H1 (cell line): ENCODE measurements around the gene CRYM. TPM values are rescaled to one million over a fixed set of nuclear protein-coding genes. Genes with fewer than 3 reads are reported as not detected.

Experiments used
- CTCF ChIA-PET: fragments of 300-600 bp; sonication (Branson Sonifier 250); formaldehyde crosslinking; loops from one replicate; lab custom pipeline; 2021; ENCODE audit not compliant: partially characterized antibody; lab: Charles Lee
- POLR2A ChIA-PET: fragments of 300-600 bp; sonication (Branson Sonifier 250); formaldehyde crosslinking; loops from one replicate; lab custom pipeline; 2021; ENCODE audit warnings: inconsistent platforms; ENCODE audit not compliant: partially characterized antibody; lab: Charles Lee
- DNase-seq, 2 experiments: peaks; one replicate each; pipeline versions ENCODE4 v3.0.0 to v3.0.0-alpha.2; 2010 to 2022; ENCODE audit warnings: low spot score in 2 of 2, low read depth in 1 of 2, mixed read lengths in 1 of 2
- FAIRE-seq: peaks from 2 replicates; lab custom pipeline; 2011; peaks lifted over from hg19 to GRCh38; lab: Jason Lieb, UNC
- H2AFZ ChIP-seq: 2 replicates; pipeline ENCODE4 v1.8.1; 2012; ENCODE audit warnings: low read length, inconsistent platforms
- H2AK5ac ChIP-seq: 2 replicates; pipeline ENCODE4 v1.6.1; 2013; ENCODE audit warnings: low read depth, low read length
- H2BK120ac ChIP-seq: replicated peaks from 2 replicates; pipeline ENCODE3; 2013; ENCODE audit warnings: low read depth, low read length, inconsistent platforms
- H2BK12ac ChIP-seq: 2 replicates; pipeline ENCODE4 v1.6.1; 2013; ENCODE audit warnings: low read depth, low read length
- H2BK15ac ChIP-seq: 2 replicates; pipeline ENCODE4 v1.6.1; 2013; ENCODE audit warnings: low read length
- H2BK20ac ChIP-seq: 2 replicates; pipeline ENCODE4 v1.6.1; 2013; ENCODE audit warnings: low read length
- H2BK5ac ChIP-seq: 2 replicates; pipeline ENCODE4 v1.6.1; 2013; ENCODE audit warnings: low read depth, low read length
- H3K14ac ChIP-seq: 2 replicates; pipeline ENCODE4 v1.6.1; 2013; ENCODE audit warnings: inconsistent platforms; ENCODE audit not compliant: insufficient read length
- H3K18ac ChIP-seq: 2 replicates; pipeline ENCODE4 v1.6.1; 2013; ENCODE audit warnings: low read length; ENCODE audit errors: extremely low read depth
- H3K23ac ChIP-seq: 2 replicates; pipeline ENCODE4 v1.6.1; 2013; ENCODE audit warnings: inconsistent platforms; ENCODE audit not compliant: insufficient read length
- H3K23me2 ChIP-seq: 2 replicates; pipeline ENCODE4 v1.6.1; 2013; ENCODE audit warnings: low read depth, low read length
- H3K27ac ChIP-seq: 2 replicates; pipeline ENCODE4 v1.6.1; 2011; ENCODE audit warnings: low read depth, low read length, inconsistent platforms
- H3K27me3 ChIP-seq, 4 experiments: replicated peaks in 1 of 4; 1 replicate in 1 of 4; 2 replicates in 3 of 4; pipeline versions ENCODE4 v1.6.1 to v1.8.1; 2011 to 2013; ENCODE audit warnings: low read length in 3 of 4, mild to moderate bottlenecking in 3 of 4, inconsistent platforms in 2 of 4, mixed read lengths in 2 of 4, moderate library complexity in 1 of 4; ENCODE audit not compliant: control insufficient read depth in 3 of 4, insufficient read depth in 3 of 4; ENCODE audit errors: extremely low read depth in 1 of 4
- H3K36me3 ChIP-seq, 4 experiments: 2 replicates each; pipeline versions ENCODE4 v1.6.1 to v1.8.1; 2011 to 2013; ENCODE audit warnings: mild to moderate bottlenecking in 4 of 4, low read length in 3 of 4, moderate library complexity in 2 of 4, control low read depth in 1 of 4, inconsistent platforms in 1 of 4; ENCODE audit not compliant: insufficient read depth in 4 of 4, control insufficient read depth in 2 of 4
- H3K4ac ChIP-seq: replicated peaks from 2 replicates; pipeline ENCODE3; 2013; ENCODE audit warnings: low read length, low read depth, mixed read lengths, inconsistent platforms; ENCODE audit not compliant: insufficient read length
- H3K4me1 ChIP-seq, 4 experiments: replicated peaks in 1 of 4; 1 replicate in 1 of 4; 2 replicates in 3 of 4; pipeline versions ENCODE4 v1.6.1 to v1.8.1; 2011 to 2013; ENCODE audit warnings: low read length in 3 of 4, inconsistent platforms in 2 of 4, mixed read lengths in 1 of 4; ENCODE audit not compliant: insufficient read depth in 4 of 4, control insufficient read depth in 3 of 4
- H3K4me2 ChIP-seq, 2 experiments: 2 replicates each; pipeline versions ENCODE4 v1.6.1 to v1.8.1; 2011 to 2013; ENCODE audit warnings: low read depth in 2 of 2, low read length in 2 of 2, control low read depth in 1 of 2, inconsistent platforms in 1 of 2, mild to moderate bottlenecking in 1 of 2; ENCODE audit not compliant: insufficient read depth in 1 of 2
- H3K4me3 ChIP-seq, 4 experiments: fragments of 200-600, 300-600 bp in 1 of 4; sonication (generic), shearing (Covaris generic), sonication (Bioruptor Twin) in 1 of 4; 2 replicates each; pipeline versions ENCODE4 v1.5.1 to v1.8.1; 2011 to 2016; ENCODE audit warnings: low read length in 4 of 4, low read depth in 3 of 4, control low read depth in 2 of 4, inconsistent platforms in 2 of 4, mild to moderate bottlenecking in 2 of 4, mixed read lengths in 1 of 4, moderate library complexity in 1 of 4; ENCODE audit not compliant: insufficient read depth in 2 of 4; ENCODE audit errors: extremely low read depth in 1 of 4
- H3K56ac ChIP-seq: replicated peaks from 2 replicates; pipeline ENCODE3; 2013; ENCODE audit warnings: low read depth, mild to moderate bottlenecking, mixed read lengths, low read length, inconsistent platforms; ENCODE audit not compliant: insufficient read length
- H3K79me1 ChIP-seq: 2 replicates; pipeline ENCODE4 v1.6.1; 2013; ENCODE audit warnings: low read depth, low read length, control low read depth
- H3K79me2 ChIP-seq, 2 experiments: 2 replicates each; pipeline versions ENCODE4 v1.6.1 to v1.8.1; 2012 to 2013; ENCODE audit warnings: low read length in 2 of 2, mild to moderate bottlenecking in 2 of 2, inconsistent platforms in 1 of 2; ENCODE audit not compliant: insufficient read depth in 2 of 2, control insufficient read depth in 1 of 2
- H3K9ac ChIP-seq, 4 experiments: replicated peaks in 1 of 4; 1 replicate in 1 of 4; 2 replicates in 3 of 4; pipeline versions ENCODE4 v1.6.1 to v1.8.1; 2011 to 2013; ENCODE audit warnings: low read depth in 3 of 4, low read length in 3 of 4, control low read depth in 2 of 4, mild to moderate bottlenecking in 2 of 4, moderate library complexity in 2 of 4, inconsistent platforms in 1 of 4; ENCODE audit errors: extremely low read depth in 1 of 4
- H3K9me3 ChIP-seq, 2 experiments: 2 replicates each; pipeline versions ENCODE4 v1.6.1 to v1.8.1; 2012 to 2013; ENCODE audit warnings: mild to moderate bottlenecking in 2 of 2, moderate library complexity in 2 of 2, control low read depth in 1 of 2, inconsistent platforms in 1 of 2, low read depth in 1 of 2, low read length in 1 of 2, mixed read lengths in 1 of 2; ENCODE audit not compliant: insufficient read depth in 2 of 2
- H4K20me1 ChIP-seq, 2 experiments: replicated peaks in 1 of 2; 2 replicates each; pipeline versions ENCODE3 to v1.8.1; 2011 to 2013; ENCODE audit warnings: inconsistent platforms in 2 of 2, low read length in 2 of 2, mild to moderate bottlenecking in 1 of 2; ENCODE audit not compliant: insufficient read depth in 2 of 2, control insufficient read depth in 1 of 2
- H4K5ac ChIP-seq: 2 replicates; pipeline ENCODE4 v1.6.1; 2013; ENCODE audit warnings: low read length, low read depth, mixed read lengths, inconsistent platforms; ENCODE audit not compliant: insufficient read length
- H4K8ac ChIP-seq: 2 replicates; pipeline ENCODE4 v1.8.0; 2013; ENCODE audit warnings: mild to moderate bottlenecking, moderate library complexity, low read length, inconsistent platforms; ENCODE audit not compliant: insufficient read depth; ENCODE audit errors: extremely low read depth
- H4K91ac ChIP-seq: replicated peaks from 2 replicates; pipeline ENCODE3; 2013; ENCODE audit warnings: low read length, mixed read lengths, inconsistent platforms; ENCODE audit not compliant: insufficient read length
- GTF2F1 ChIP-seq: IDR thresholded peaks from 2 replicates; pipeline ENCODE4 v1.6.1; 2012; ENCODE audit warnings: low read depth, low read length, improper control_type of control experiment, borderline replicate concordance
- HDAC2 ChIP-seq, 2 experiments: fragments of 300-600 bp in 1 of 2; sonication (generic) in 1 of 2; IDR thresholded peaks; 2 replicates each; pipeline ENCODE4 v1.6.1; 2011 to 2012; ENCODE audit warnings: low read depth in 2 of 2, low read length in 2 of 2, mild to moderate bottlenecking in 2 of 2, moderate library complexity in 2 of 2, borderline replicate concordance in 1 of 2, inconsistent platforms in 1 of 2
- MAFK ChIP-seq: IDR thresholded peaks from 2 replicates; pipeline ENCODE4 v1.6.1; 2012; ENCODE audit warnings: low read depth, mild to moderate bottlenecking, improper control_type of control experiment, low read length
- TCF12 ChIP-seq: IDR thresholded peaks from 2 replicates; pipeline ENCODE4 v1.6.1; 2011; ENCODE audit warnings: low read depth, mild to moderate bottlenecking, low read length
- WGBS, 2 experiments: shearing (Covaris generic) in 1 of 2; methylation state at CpG; one replicate each; pipeline versions ENCODE4 v1.1.6 to v1.1.7; 2013 to 2015; ENCODE audit warnings: low lambda C conversion rate in 2 of 2, mixed read lengths in 2 of 2, inconsistent platforms in 1 of 2, low coverage in 1 of 2, missing lambda C conversion rate in 1 of 2; ENCODE audit not compliant: insufficient replicate concordance in 2 of 2, insufficient coverage in 1 of 2, insufficient read length in 1 of 2; ENCODE audit errors: extremely low coverage in 1 of 2, missing lambda C conversion rate in 1 of 2; 5-methylcytosine and 5-hydroxymethylcytosine counted together
- polyA plus RNA-seq, 7 experiments: library from polyadenylated mRNA; depleted of rRNA in 3 of 7; stranded (reverse) in 5 of 7; unstranded in 2 of 7; fragments of >200 nt in 5 of 7; fragments of 200-250 nt in 2 of 7; gene quantifications; 1 replicate in 5 of 7; 2 replicates in 1 of 7; 4 replicates in 1 of 7; pipeline versions ENCODE4 v1.2.1 to v1.2.3, GENCODE V29; 2011 to 2013; ENCODE audit warnings: missing spikeins in 2 of 7, mixed read lengths in 2 of 7
- total RNA-seq: library from RNA; stranded (reverse); fragmentation: NEBNext Ultra II Directional; extraction: Animal tissue kit (Norgen Biotek cat#: 25700); gene quantifications from 2 replicates; pipeline ENCODE4 v1.2.1, GENCODE V29; 2021

The CRYM gene
- total and polyA plus RNA-seq, 2 of the 8 experiments (the other 6 are each of a cell fraction or from before 2014, with no cell fraction given) = 12.9 to 40.4 TPM

GRCh38 chr16:21327046-21327445, 49.0 kb upstream of the CRYM start:
- DNase-seq = no peak
- no peak overlapping the region for H3K4me3 ChIP-seq
- no peaks in the 10 kb centered on the region for H3K27me3 ChIP-seq
- peaks cover 0 to 5% (median 0%) of the 10 kb centered on the region in 4 experiments; a peak in 2 of 7 replicates for H3K4me1 ChIP-seq
- H2AK5ac ChIP-seq = no peak overlapping the region
- H3K18ac ChIP-seq = no peak overlapping the region
- ChIA-PET CTCF (no interaction called here), POLR2A (no interaction called here)
- no peak overlapping the region for H2BK120ac ChIP-seq
- H3K36me3 ChIP-seq = no peaks in the 10 kb centered on the region
- no peak overlapping the region for H2BK5ac ChIP-seq
- no peak overlapping the region for H4K91ac ChIP-seq
- no peak overlapping the region for H3K4me2 ChIP-seq
- H4K8ac ChIP-seq = no peak overlapping the region
- no peak overlapping the region for H3K27ac ChIP-seq
- no peak overlapping the region for H4K5ac ChIP-seq
- no peaks in the 10 kb centered on the region for H3K23me2 ChIP-seq
- H3K9me3 ChIP-seq = no peaks in the 10 kb centered on the region
- WGBS, 2 experiments = 87% methylated on average over 3 of the region's 3 CpGs; no CpG with 5 or more reads in 1 of the 2 experiments
- no peak overlapping the region for H3K23ac ChIP-seq
- H3K79me1 ChIP-seq = no peaks in the 10 kb centered on the region
- H3K79me2 ChIP-seq = no peaks in the 10 kb centered on the region
- H2BK15ac ChIP-seq = no peak overlapping the region
- no peak for FAIRE-seq
- no peak overlapping the region for H2BK20ac ChIP-seq
- no peaks in the 10 kb centered on the region for H4K20me1 ChIP-seq
- H2BK12ac ChIP-seq = no peak overlapping the region
- H3K14ac ChIP-seq = no peak overlapping the region
- no peak overlapping the region for H3K4ac ChIP-seq
- no peak overlapping the region for H2AFZ ChIP-seq
- H3K9ac ChIP-seq = no peak overlapping the region
- no peak overlapping the region for H3K56ac ChIP-seq
- TF ChIP-seq MAFK (no peak), GTF2F1 (no peak), TCF12 (no peak), HDAC2 (IDR thresholded peaks at IDR 0.05; ENCODE audit: borderline replicate concordance in 1 of 2, low read depth in 2 of 2, low read length in 2 of 2) (no peak)
